Endothelial cell of umbilical vein (primary cell): ENCODE results near the gene AKAP6.

Experiments used
- EZH2 ChIP-seq: IDR thresholded peaks from 2 replicates; pipeline ENCODE4 v1.6.1; 2012; ENCODE audit warnings: borderline replicate concordance, low read depth, mild to moderate bottlenecking, moderate library complexity, low read length, inconsistent platforms; ENCODE audit not compliant: severe bottlenecking
- JUN ChIP-seq: IDR thresholded peaks from 2 replicates; pipeline ENCODE4 v1.6.1; 2011; ENCODE audit warnings: borderline replicate concordance, low read depth; ENCODE audit not compliant: insufficient read length, insufficient read depth
- MYC ChIP-seq: IDR thresholded peaks from one replicate; pipeline ENCODE4 v1.6.1; 2011; ENCODE audit warnings: mild to moderate bottlenecking, low read depth, low read length
- POLR2A ChIP-seq: IDR thresholded peaks from 2 replicates; pipeline ENCODE4 v1.6.1; 2012; ENCODE audit warnings: low read depth, mild to moderate bottlenecking, control low read depth, low read length
- POLR2AphosphoS5 ChIP-seq: IDR thresholded peaks from 2 replicates; pipeline ENCODE4 v1.6.1; 2012; ENCODE audit warnings: low read depth, mild to moderate bottlenecking, control low read depth, low read length, moderate library complexity; ENCODE audit not compliant: insufficient read depth
- TF ChIP-seq, protein P1 (sequence below), 2 donors: IDR thresholded peaks; 1 replicate in 1 of 2; 2 replicates in 1 of 2; pipeline ENCODE4 v1.5.1; 2011; ENCODE audit warnings: low read length in 2 of 2, mild to moderate bottlenecking in 2 of 2, moderate library complexity in 2 of 2, control low read depth in 1 of 2, inconsistent platforms in 1 of 2, low read depth in 1 of 2; ENCODE audit not compliant: insufficient read depth in 1 of 2; ENCODE audit errors: extremely low read depth in 1 of 2

GRCh38 chr14:32607399-32607798 lies 278.3 kb downstream of the AKAP6 start:
- TF ChIP-seq, protein P1, sequence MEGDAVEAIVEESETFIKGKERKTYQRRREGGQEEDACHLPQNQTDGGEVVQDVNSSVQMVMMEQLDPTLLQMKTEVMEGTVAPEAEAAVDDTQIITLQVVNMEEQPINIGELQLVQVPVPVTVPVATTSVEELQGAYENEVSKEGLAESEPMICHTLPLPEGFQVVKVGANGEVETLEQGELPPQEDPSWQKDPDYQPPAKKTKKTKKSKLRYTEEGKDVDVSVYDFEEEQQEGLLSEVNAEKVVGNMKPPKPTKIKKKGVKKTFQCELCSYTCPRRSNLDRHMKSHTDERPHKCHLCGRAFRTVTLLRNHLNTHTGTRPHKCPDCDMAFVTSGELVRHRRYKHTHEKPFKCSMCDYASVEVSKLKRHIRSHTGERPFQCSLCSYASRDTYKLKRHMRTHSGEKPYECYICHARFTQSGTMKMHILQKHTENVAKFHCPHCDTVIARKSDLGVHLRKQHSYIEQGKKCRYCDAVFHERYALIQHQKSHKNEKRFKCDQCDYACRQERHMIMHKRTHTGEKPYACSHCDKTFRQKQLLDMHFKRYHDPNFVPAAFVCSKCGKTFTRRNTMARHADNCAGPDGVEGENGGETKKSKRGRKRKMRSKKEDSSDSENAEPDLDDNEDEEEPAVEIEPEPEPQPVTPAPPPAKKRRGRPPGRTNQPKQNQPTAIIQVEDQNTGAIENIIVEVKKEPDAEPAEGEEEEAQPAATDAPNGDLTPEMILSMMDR (IDR thresholded peaks at IDR 0.05; ENCODE audit: extremely low read depth in 1 of 2, insufficient read depth in 1 of 2, low read depth in 1 of 2, low read length in 2 of 2), result no peak
- TF ChIP-seq EZH2 (no peak), POLR2AphosphoS5 (no peak), JUN (no peak), MYC (no peak), POLR2A (no peak)
